Bronchial epithelial cell (primary cell): ENCODE measurements around the gene GPR135. TPM values are rescaled to one million over a fixed set of nuclear protein-coding genes. Genes with fewer than 3 reads are reported as not detected.

Experiments used
- DNase-seq: peaks from one replicate; pipeline ENCODE4 v3.0.0-alpha.2; 2010; ENCODE audit warnings: low read depth
- FAIRE-seq: peaks from 2 replicates; lab custom pipeline; 2011; peaks lifted over from hg19 to GRCh38; lab: Jason Lieb, UNC
- H3K27me3 ChIP-seq: 2 replicates; pipeline ENCODE4 v1.5.1; 2011; ENCODE audit warnings: low read length; ENCODE audit not compliant: control insufficient read depth, insufficient read depth
- H3K36me3 ChIP-seq: 2 replicates; pipeline ENCODE4 v1.5.1; 2011; ENCODE audit warnings: low read length; ENCODE audit not compliant: control insufficient read depth, insufficient read depth
- H3K4me3 ChIP-seq: 2 replicates; pipeline ENCODE4 v1.5.1; 2011; ENCODE audit warnings: mild to moderate bottlenecking, low read depth, low read length, control low read depth
- CTCF ChIP-seq: IDR thresholded peaks from 2 replicates; pipeline ENCODE4 v1.5.1; 2011; ENCODE audit warnings: mild to moderate bottlenecking, moderate library complexity, low read length, control low read depth, inconsistent platforms; ENCODE audit not compliant: insufficient read depth, severe bottlenecking
- total RNA-seq: library from RNA; depleted of rRNA; stranded (reverse); fragments of >200 nt; gene quantifications from 2 replicates; pipeline ENCODE4 v1.2.1, GENCODE V29; 2014

GPR135 gene
- total RNA-seq, 1 donor from 2014 or later = 0.26 TPM

- H3K4me3 ChIP-seq = no peak overlapping the region
- FAIRE-seq (no peak), DNase-seq (no peak)
- H3K36me3 ChIP-seq = peaks cover 2% of the 10 kb centered on the region
- H3K27me3 ChIP-seq = no peaks in the 10 kb centered on the region
- TF ChIP-seq CTCF = no peak
Measured at GRCh38 chr14:59481407-59481806, 16.2 kb upstream of the GPR135 start.

- Histone ChIP-seq H3K36me3 (peaks cover 5% of the 10 kb centered on the region), H3K4me3 (no peak overlapping the region), H3K27me3 (no peaks in the 10 kb centered on the region)
- no peak for DNase-seq
- no peak for FAIRE-seq
- no peak for TF ChIP-seq CTCF
Measured at GRCh38 chr14:59480166-59480565, 15.0 kb upstream of the GPR135 start.

GRCh38 chr14:59478540-59478939 lies 13.4 kb upstream of the GPR135 start:
- FAIRE-seq (no peak), DNase-seq (no peak)
- peaks cover 5% of the 10 kb centered on the region for H3K36me3 ChIP-seq
- no peak overlapping the region for H3K4me3 ChIP-seq
- TF ChIP-seq CTCF = no peak
- no peaks in the 10 kb centered on the region for H3K27me3 ChIP-seq

GRCh38 chr14:59475709-59476108 lies 10.5 kb upstream of the GPR135 start:
- no peak for DNase-seq
- H3K27me3 ChIP-seq = no peaks in the 10 kb centered on the region
- peaks cover 5% of the 10 kb centered on the region for H3K36me3 ChIP-seq
- no peak overlapping the region for H3K4me3 ChIP-seq
- no peak for FAIRE-seq
- no peak for TF ChIP-seq CTCF

- no peak for TF ChIP-seq CTCF
- no peak for DNase-seq
- no peak for FAIRE-seq
- no peak overlapping the region for H3K4me3 ChIP-seq
- H3K36me3 ChIP-seq = peaks cover 5% of the 10 kb centered on the region
- H3K27me3 ChIP-seq = no peaks in the 10 kb centered on the region
Measured at GRCh38 chr14:59474172-59474571, 9.0 kb upstream of the GPR135 start.

- FAIRE-seq = no peak
- DNase-seq = no peak
- peaks cover 1% of the 10 kb centered on the region for H3K36me3 ChIP-seq
- no peak for TF ChIP-seq CTCF
- H3K27me3 ChIP-seq = no peaks in the 10 kb centered on the region
- peak overlapping the region; percentile 45 for H3K4me3 ChIP-seq
Measured at GRCh38 chr14:59464486-59465315, 479 bp downstream of the GPR135 start.
